Loucy (cell line): ENCODE measurements around the gene CDK8.

Experiments
- H2AFZ ChIP-seq: fragments of 200-600 bp; sonication (generic); 2 replicates; pipeline ENCODE4 v1.6.0; 2016; ENCODE audit warnings: antibody characterized with exemption, mild to moderate bottlenecking, low read length, moderate library complexity
- H3F3A ChIP-seq: fragments of 200-600 bp; 2 replicates; pipeline ENCODE4 v1.6.0; 2016; ENCODE audit warnings: antibody characterized with exemption, low read depth, mild to moderate bottlenecking
- H3K27me3 ChIP-seq: fragments of 200-600 bp; sonication (generic); 2 replicates; pipeline ENCODE4 v1.6.1; 2014; ENCODE audit warnings: low read length, mild to moderate bottlenecking; ENCODE audit not compliant: insufficient read depth, poor library complexity, severe bottlenecking
- H3K36me3 ChIP-seq: fragments of 200-600 bp; sonication (generic); 2 replicates; pipeline ENCODE4 v1.6.1; 2016; ENCODE audit warnings: low read length; ENCODE audit not compliant: insufficient read depth
- H3K4me1 ChIP-seq: fragments of 200-600 bp; sonication (generic); 2 replicates; pipeline ENCODE4 v1.5.1; 2014; ENCODE audit warnings: low read length, mild to moderate bottlenecking; ENCODE audit not compliant: insufficient read depth, poor library complexity, severe bottlenecking
- H3K4me2 ChIP-seq: fragments of 200-600 bp; sonication (generic); 2 replicates; pipeline ENCODE4 v1.6.0; 2014; ENCODE audit warnings: antibody characterized with exemption, low read length, low read depth, mild to moderate bottlenecking; ENCODE audit not compliant: poor library complexity, severe bottlenecking
- H3K4me3 ChIP-seq: fragments of 200-600 bp; sonication (generic); 2 replicates; pipeline ENCODE4 v1.5.1; 2014; ENCODE audit warnings: low read length, mild to moderate bottlenecking, mixed read lengths; ENCODE audit not compliant: poor library complexity, severe bottlenecking
- H3K79me2 ChIP-seq: fragments of 200-600 bp; sonication (generic); 2 replicates; pipeline ENCODE4 v1.6.1; 2014; ENCODE audit warnings: low read length; ENCODE audit not compliant: insufficient read depth
- H3K9ac ChIP-seq: fragments of 200-600 bp; sonication (generic); 2 replicates; pipeline ENCODE4 v1.6.0; 2014; ENCODE audit warnings: mild to moderate bottlenecking, low read depth, low read length, moderate library complexity; ENCODE audit not compliant: poor library complexity, severe bottlenecking
- H3K9me2 ChIP-seq: fragments of 200-600 bp; sonication (generic); replicated peaks from 2 replicates; pipeline ENCODE4 v1.6.1; 2016; ENCODE audit warnings: low read depth, low read length, mixed read lengths
- H3K9me3 ChIP-seq: fragments of 200-600 bp; sonication (generic); 2 replicates; pipeline ENCODE4 v1.6.1; 2014; ENCODE audit warnings: mild to moderate bottlenecking, antibody characterized with exemption, low read length, low read depth; ENCODE audit not compliant: insufficient read depth
- H4K20me1 ChIP-seq: fragments of 200-600 bp; sonication (generic); 2 replicates; pipeline ENCODE4 v1.6.0; 2014; ENCODE audit warnings: antibody characterized with exemption, low read length, mild to moderate bottlenecking; ENCODE audit not compliant: insufficient read depth, poor library complexity, severe bottlenecking
- CTCF ChIP-seq: fragments of 200-600 bp; sonication (generic); conservative IDR thresholded peaks from 2 replicates; pipeline ENCODE4 v1.5.1; 2014; ENCODE audit warnings: mild to moderate bottlenecking, antibody characterized with exemption, low read length
- EZH2phosphoT487 ChIP-seq: fragments of 200-600 bp; IDR thresholded peaks from 2 replicates; pipeline ENCODE4 v1.6.1; 2018; ENCODE audit warnings: antibody characterized with exemption, mild to moderate bottlenecking, moderate library complexity, borderline replicate concordance

The CDK8 gene

DNA sequence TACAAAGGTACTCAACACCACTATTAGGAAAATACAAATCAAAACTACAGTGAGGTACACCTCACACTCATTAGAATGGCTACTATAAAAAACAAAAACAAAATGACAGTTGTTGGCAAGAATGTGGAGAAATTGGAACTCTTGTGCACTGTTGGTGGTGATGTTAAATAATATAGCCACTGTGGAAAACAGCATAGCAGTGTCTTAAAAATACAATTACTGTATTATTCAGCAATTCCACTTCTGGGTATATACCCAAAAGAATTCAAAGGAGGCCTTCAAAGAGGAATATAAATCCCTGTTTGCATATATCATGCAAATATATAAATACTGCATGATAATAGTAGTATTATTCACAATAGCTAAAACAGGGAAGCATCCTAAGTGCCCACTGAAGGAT, 66.8 kb downstream of the CDK8 start:
- Histone ChIP-seq H3K27me3 (no peaks in the 10 kb centered on the region), H3F3A (no peaks in the 10 kb centered on the region), H2AFZ (no peak overlapping the region), H3K79me2 (peaks cover 40% of the 10 kb centered on the region), H3K4me2 (no peak overlapping the region), H3K9me3 (no peaks in the 10 kb centered on the region), H4K20me1 (peaks cover 8% of the 10 kb centered on the region), H3K9ac (no peak overlapping the region), H3K4me1 (peaks cover 10% of the 10 kb centered on the region), H3K36me3 (no peaks in the 10 kb centered on the region), H3K4me3 (no peak overlapping the region), H3K9me2 (no peaks in the 10 kb centered on the region)
- TF ChIP-seq EZH2phosphoT487 (no peak), CTCF (no peak)

- TF ChIP-seq CTCF (no peak), EZH2phosphoT487 (no peak)
- H3K36me3 ChIP-seq = no peaks in the 10 kb centered on the region
- no peak overlapping the region for H3K4me2 ChIP-seq
- no peaks in the 10 kb centered on the region for H3K9me2 ChIP-seq
- no peaks in the 10 kb centered on the region for H3K27me3 ChIP-seq
- H3F3A ChIP-seq = no peaks in the 10 kb centered on the region
- peaks cover 12% of the 10 kb centered on the region for H3K4me1 ChIP-seq
- no peak overlapping the region for H2AFZ ChIP-seq
- peaks cover 44% of the 10 kb centered on the region for H3K79me2 ChIP-seq
- no peaks in the 10 kb centered on the region for H3K9me3 ChIP-seq
- H4K20me1 ChIP-seq = peaks cover 11% of the 10 kb centered on the region
- H3K9ac ChIP-seq = no peak overlapping the region
- no peak overlapping the region for H3K4me3 ChIP-seq
Measured at GRCh38 chr13:26323127-26323526, 69.2 kb downstream of the CDK8 start.

DNA sequence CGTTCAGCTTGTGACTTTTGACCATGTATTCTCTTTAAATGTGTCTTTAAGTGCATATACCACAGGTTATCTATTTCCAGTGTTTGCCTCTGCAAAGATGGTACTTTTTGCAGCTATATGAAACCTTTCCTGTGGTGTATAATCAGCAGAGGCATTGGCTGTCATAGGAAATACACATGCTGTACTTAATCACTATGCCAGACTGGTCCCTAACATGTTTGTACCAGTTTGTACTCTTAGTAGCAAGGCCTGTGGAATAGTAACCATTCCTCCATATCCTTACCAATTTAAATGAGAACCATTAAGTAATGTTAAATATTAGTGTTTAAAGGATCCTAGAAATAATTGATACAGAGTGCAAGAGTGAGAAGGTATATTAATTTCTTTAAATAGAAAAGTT, 69.8 kb downstream of the CDK8 start:
- H3K27me3 ChIP-seq = no peaks in the 10 kb centered on the region
- no peak overlapping the region for H3K4me2 ChIP-seq
- H4K20me1 ChIP-seq = peaks cover 11% of the 10 kb centered on the region
- no peak overlapping the region for H3K4me3 ChIP-seq
- H3K4me1 ChIP-seq = peaks cover 16% of the 10 kb centered on the region
- H3K79me2 ChIP-seq = peaks cover 48% of the 10 kb centered on the region
- no peaks in the 10 kb centered on the region for H3K36me3 ChIP-seq
- no peak overlapping the region for H3K9ac ChIP-seq
- H3F3A ChIP-seq = no peaks in the 10 kb centered on the region
- no peaks in the 10 kb centered on the region for H3K9me2 ChIP-seq
- no peak overlapping the region for H2AFZ ChIP-seq
- no peaks in the 10 kb centered on the region for H3K9me3 ChIP-seq
- TF ChIP-seq EZH2phosphoT487 = no peak
- no peak for TF ChIP-seq CTCF
